ENCODE results near the gene CNTN5. TPM values are rescaled to one million over a fixed set of nuclear protein-coding genes. Genes with fewer than 3 reads are reported as not detected.

CNTN5 gene
- total and polyA plus RNA-seq, 2 donors: 0.07 to 0.14 TPM

GRCh38 chr11:99601179-99601578, 580.4 kb downstream of the CNTN5 start:
- WGBS: 77% methylated on average over 1 of the region's 1 CpG
- H3K9me3 ChIP-seq (ENCODE audit: control insufficient read depth in 2 of 2, insufficient read depth in 1 of 2, low read length in 1 of 2): no peaks in the 10 kb centered on the region
- no peak for DNase-seq (ENCODE audit: low read depth in 6 of 9, low spot score in 9 of 9)

GRCh38 chr11:99614352-99614751, 593.6 kb downstream of the CNTN5 start:
- no peak overlapping the region for H3K27ac ChIP-seq (ENCODE audit: low read depth in 1 of 2, low read length in 1 of 2)
- 76% methylated on average over 3 of the region's 3 CpGs for WGBS
- H3K4me1 ChIP-seq (ENCODE audit: control insufficient read depth in 2 of 2, insufficient read depth in 2 of 2, low read length in 2 of 2): no peaks in the 10 kb centered on the region
- H3K4me3 ChIP-seq (ENCODE audit: low read length in 2 of 2): no peak overlapping the region
- no peaks in the 10 kb centered on the region for H3K9me3 ChIP-seq (ENCODE audit: control insufficient read depth in 2 of 2, insufficient read depth in 1 of 2, low read length in 1 of 2)
- no peak for DNase-seq (ENCODE audit: low read depth in 6 of 9, low spot score in 9 of 9)
- no peaks in the 10 kb centered on the region for H3K27me3 ChIP-seq (ENCODE audit: control insufficient read depth in 2 of 2, insufficient read depth in 1 of 2, low read length in 1 of 2)
- H3K36me3 ChIP-seq (ENCODE audit: control insufficient read depth in 2 of 2, insufficient read depth in 2 of 2, low read length in 1 of 2): no peaks in the 10 kb centered on the region

More at GRCh38 chr11:99601179-99601578, 580.4 kb downstream of the CNTN5 start:
- Histone ChIP-seq H3K4me3 (ENCODE audit: low read length in 2 of 2) (no peak overlapping the region), H3K27ac (ENCODE audit: low read depth in 1 of 2, low read length in 1 of 2) (no peak overlapping the region), H3K27me3 (ENCODE audit: control insufficient read depth in 2 of 2, insufficient read depth in 1 of 2, low read length in 1 of 2) (no peaks in the 10 kb centered on the region), H3K4me1 (ENCODE audit: control insufficient read depth in 2 of 2, insufficient read depth in 2 of 2, low read length in 2 of 2) (no peaks in the 10 kb centered on the region), H3K36me3 (ENCODE audit: control insufficient read depth in 2 of 2, insufficient read depth in 2 of 2, low read length in 1 of 2) (no peaks in the 10 kb centered on the region)

GRCh38 chr11:99630629-99631028, 609.9 kb downstream of the CNTN5 start:
- DNase-seq (ENCODE audit: low read depth in 6 of 9, low spot score in 9 of 9): no peak
- H3K36me3 ChIP-seq (ENCODE audit: control insufficient read depth in 2 of 2, insufficient read depth in 2 of 2, low read length in 1 of 2): no peaks in the 10 kb centered on the region
- 88% methylated on average over 5 of the region's 5 CpGs for WGBS
- no peak overlapping the region for H3K27ac ChIP-seq (ENCODE audit: low read depth in 1 of 2, low read length in 1 of 2)
- H3K9me3 ChIP-seq (ENCODE audit: control insufficient read depth in 2 of 2, insufficient read depth in 1 of 2, low read length in 1 of 2): no peaks in the 10 kb centered on the region
- no peaks in the 10 kb centered on the region for H3K27me3 ChIP-seq (ENCODE audit: control insufficient read depth in 2 of 2, insufficient read depth in 1 of 2, low read length in 1 of 2)
- no peaks in the 10 kb centered on the region for H3K4me1 ChIP-seq (ENCODE audit: control insufficient read depth in 2 of 2, insufficient read depth in 2 of 2, low read length in 2 of 2)
- H3K4me3 ChIP-seq (ENCODE audit: low read length in 2 of 2): no peak overlapping the region

GRCh38 chr11:99631618-99632017, 610.9 kb downstream of the CNTN5 start:
- DNase-seq (ENCODE audit: low read depth in 6 of 9, low spot score in 9 of 9): no peak
- WGBS: 93% methylated on average over 1 of the region's 1 CpG
- H3K36me3 ChIP-seq (ENCODE audit: control insufficient read depth in 2 of 2, insufficient read depth in 2 of 2, low read length in 1 of 2): no peaks in the 10 kb centered on the region
- H3K4me3 ChIP-seq (ENCODE audit: low read length in 2 of 2): no peak overlapping the region
- H3K9me3 ChIP-seq (ENCODE audit: control insufficient read depth in 2 of 2, insufficient read depth in 1 of 2, low read length in 1 of 2): no peaks in the 10 kb centered on the region
- no peaks in the 10 kb centered on the region for H3K27me3 ChIP-seq (ENCODE audit: control insufficient read depth in 2 of 2, insufficient read depth in 1 of 2, low read length in 1 of 2)
- H3K4me1 ChIP-seq (ENCODE audit: control insufficient read depth in 2 of 2, insufficient read depth in 2 of 2, low read length in 2 of 2): no peaks in the 10 kb centered on the region
- H3K27ac ChIP-seq (ENCODE audit: low read depth in 1 of 2, low read length in 1 of 2): no peak overlapping the region

GRCh38 chr11:99632969-99633368, 612.2 kb downstream of the CNTN5 start:
- DNase-seq (ENCODE audit: low read depth in 6 of 9, low spot score in 9 of 9): no peak
- Histone ChIP-seq H3K4me3 (ENCODE audit: low read length in 2 of 2) (no peak overlapping the region), H3K27me3 (ENCODE audit: control insufficient read depth in 2 of 2, insufficient read depth in 1 of 2, low read length in 1 of 2) (no peaks in the 10 kb centered on the region), H3K4me1 (ENCODE audit: control insufficient read depth in 2 of 2, insufficient read depth in 2 of 2, low read length in 2 of 2) (no peaks in the 10 kb centered on the region), H3K36me3 (ENCODE audit: control insufficient read depth in 2 of 2, insufficient read depth in 2 of 2, low read length in 1 of 2) (no peaks in the 10 kb centered on the region), H3K9me3 (ENCODE audit: control insufficient read depth in 2 of 2, insufficient read depth in 1 of 2, low read length in 1 of 2) (no peaks in the 10 kb centered on the region), H3K27ac (ENCODE audit: low read depth in 1 of 2, low read length in 1 of 2) (no peak overlapping the region)
- 81% methylated on average over 2 of the region's 2 CpGs for WGBS

GRCh38 chr11:99634581-99634980, 613.8 kb downstream of the CNTN5 start:
- Histone ChIP-seq H3K27me3 (ENCODE audit: control insufficient read depth in 2 of 2, insufficient read depth in 1 of 2, low read length in 1 of 2) (no peaks in the 10 kb centered on the region), H3K9me3 (ENCODE audit: control insufficient read depth in 2 of 2, insufficient read depth in 1 of 2, low read length in 1 of 2) (no peaks in the 10 kb centered on the region), H3K4me3 (ENCODE audit: low read length in 2 of 2) (no peak overlapping the region), H3K27ac (ENCODE audit: low read depth in 1 of 2, low read length in 1 of 2) (no peak overlapping the region), H3K36me3 (ENCODE audit: control insufficient read depth in 2 of 2, insufficient read depth in 2 of 2, low read length in 1 of 2) (no peaks in the 10 kb centered on the region), H3K4me1 (ENCODE audit: control insufficient read depth in 2 of 2, insufficient read depth in 2 of 2, low read length in 2 of 2) (no peaks in the 10 kb centered on the region)
- no peak for DNase-seq (ENCODE audit: low read depth in 6 of 9, low spot score in 9 of 9)
- 53% methylated on average over 4 of the region's 4 CpGs for WGBS

- H3K27ac ChIP-seq (ENCODE audit: low read depth in 1 of 2, low read length in 1 of 2): no peak overlapping the region
- H3K36me3 ChIP-seq (ENCODE audit: control insufficient read depth in 2 of 2, insufficient read depth in 2 of 2, low read length in 1 of 2): no peaks in the 10 kb centered on the region
- DNase-seq (ENCODE audit: low read depth in 6 of 9, low spot score in 9 of 9): no peak
- H3K4me3 ChIP-seq (ENCODE audit: low read length in 2 of 2): no peak overlapping the region
- no peaks in the 10 kb centered on the region for H3K4me1 ChIP-seq (ENCODE audit: control insufficient read depth in 2 of 2, insufficient read depth in 2 of 2, low read length in 2 of 2)
- 69% methylated on average over 5 of the region's 5 CpGs for WGBS
- no peaks in the 10 kb centered on the region for H3K27me3 ChIP-seq (ENCODE audit: control insufficient read depth in 2 of 2, insufficient read depth in 1 of 2, low read length in 1 of 2)
- H3K9me3 ChIP-seq (ENCODE audit: control insufficient read depth in 2 of 2, insufficient read depth in 1 of 2, low read length in 1 of 2): no peaks in the 10 kb centered on the region
Observed at GRCh38 chr11:99638073-99638553, 617.4 kb downstream of the CNTN5 start.

- no peak overlapping the region for H3K4me3 ChIP-seq (ENCODE audit: low read length in 2 of 2)
- no peaks in the 10 kb centered on the region for H3K4me1 ChIP-seq (ENCODE audit: control insufficient read depth in 2 of 2, insufficient read depth in 2 of 2, low read length in 2 of 2)
- no peaks in the 10 kb centered on the region for H3K9me3 ChIP-seq (ENCODE audit: control insufficient read depth in 2 of 2, insufficient read depth in 1 of 2, low read length in 1 of 2)
- no peaks in the 10 kb centered on the region for H3K36me3 ChIP-seq (ENCODE audit: control insufficient read depth in 2 of 2, insufficient read depth in 2 of 2, low read length in 1 of 2)
- no peaks in the 10 kb centered on the region for H3K27me3 ChIP-seq (ENCODE audit: control insufficient read depth in 2 of 2, insufficient read depth in 1 of 2, low read length in 1 of 2)
- no peak overlapping the region for H3K27ac ChIP-seq (ENCODE audit: low read depth in 1 of 2, low read length in 1 of 2)
- no peak for DNase-seq (ENCODE audit: low read depth in 6 of 9, low spot score in 9 of 9)
Observed at GRCh38 chr11:99640671-99641070, 619.9 kb downstream of the CNTN5 start.

- no peaks in the 10 kb centered on the region for H3K9me3 ChIP-seq (ENCODE audit: control insufficient read depth in 2 of 2, insufficient read depth in 1 of 2, low read length in 1 of 2)
- WGBS: 94% methylated on average over 2 of the region's 2 CpGs
- H3K4me1 ChIP-seq (ENCODE audit: control insufficient read depth in 2 of 2, insufficient read depth in 2 of 2, low read length in 2 of 2): no peaks in the 10 kb centered on the region
- no peaks in the 10 kb centered on the region for H3K36me3 ChIP-seq (ENCODE audit: control insufficient read depth in 2 of 2, insufficient read depth in 2 of 2, low read length in 1 of 2)
- H3K27me3 ChIP-seq (ENCODE audit: control insufficient read depth in 2 of 2, insufficient read depth in 1 of 2, low read length in 1 of 2): no peaks in the 10 kb centered on the region
- H3K4me3 ChIP-seq (ENCODE audit: low read length in 2 of 2): no peak overlapping the region
- H3K27ac ChIP-seq (ENCODE audit: low read depth in 1 of 2, low read length in 1 of 2): no peak overlapping the region
- no peak for DNase-seq (ENCODE audit: low read depth in 6 of 9, low spot score in 9 of 9)
Observed at GRCh38 chr11:99645934-99646333, 625.2 kb downstream of the CNTN5 start.

Data from thymus (tissue), 11 donors.